ENCODE measurements around the gene LAD1.

Gene LAD1

GRCh38 chr1:201355471-201355870 lies 43.7 kb downstream of the LAD1 start:
- no peak for DNase-seq (ENCODE audit: low read depth)
- no peak overlapping the region for H3K4me3 ChIP-seq (ENCODE audit: low read depth, low read length)

DNA sequence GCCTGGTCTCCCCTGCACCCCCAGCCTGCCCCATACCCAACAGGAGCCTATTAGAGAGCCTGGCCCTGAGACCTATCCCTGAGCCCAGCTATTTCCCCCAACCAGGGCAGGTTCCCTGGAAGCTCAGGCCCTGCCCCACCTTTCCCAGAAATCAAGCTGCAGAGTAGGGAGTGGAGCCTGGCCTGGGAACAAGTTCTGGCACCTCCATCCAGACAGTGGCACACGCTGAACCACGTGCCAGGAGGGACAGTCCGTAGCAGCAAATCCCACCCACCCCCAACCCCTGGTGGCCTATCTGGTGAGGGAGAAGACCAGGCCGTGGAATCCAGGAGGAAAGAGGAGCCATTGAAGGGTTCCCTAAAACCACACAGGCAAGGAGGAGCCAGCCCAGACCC lies 44.2 kb downstream of the LAD1 start:
- no peak for DNase-seq (ENCODE audit: low read depth)
- H3K4me3 ChIP-seq (ENCODE audit: low read depth, low read length): no peak overlapping the region

DNA sequence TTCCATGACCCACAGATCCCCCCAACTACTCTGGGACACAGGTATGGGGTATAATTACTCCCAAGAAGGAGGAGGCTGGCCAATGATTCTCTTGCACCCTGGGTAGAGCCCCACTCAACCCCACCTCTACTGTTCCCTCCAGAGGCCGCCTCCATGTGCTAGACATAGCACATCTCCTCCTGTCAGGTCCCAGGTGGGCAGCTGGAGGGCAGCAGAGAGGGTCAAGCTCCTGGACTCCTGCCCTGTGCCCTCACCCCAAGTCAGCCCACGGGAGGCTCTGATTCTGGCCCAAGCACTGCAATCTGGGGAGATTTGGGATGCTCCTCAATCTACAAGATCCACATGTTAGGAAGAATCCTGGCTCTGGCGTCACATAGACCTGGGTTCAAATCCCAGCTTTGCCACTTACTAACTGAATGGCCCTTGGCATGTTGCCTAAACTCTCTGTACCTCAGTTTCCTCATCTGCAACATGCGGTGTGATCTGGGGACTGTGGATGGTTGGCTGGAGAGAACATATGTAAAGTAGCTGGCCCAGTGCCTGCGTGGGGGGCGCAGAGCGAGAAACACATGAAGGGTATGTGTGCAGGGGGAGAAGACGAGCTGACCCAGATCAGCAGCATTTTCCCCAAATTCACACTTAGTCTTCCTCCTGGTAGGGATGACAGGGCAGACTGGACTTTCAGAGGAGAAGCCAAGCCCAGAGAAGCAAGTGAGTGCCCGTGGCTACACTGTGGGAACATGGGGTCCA lies 44.8 kb downstream of the LAD1 start:
- DNase-seq (ENCODE audit: low read depth): no peak
- H3K4me3 ChIP-seq (ENCODE audit: low read depth, low read length): no peak overlapping the region

GRCh38 chr1:201353186-201353940 lies 45.8 kb downstream of the LAD1 start:
- no peak for DNase-seq (ENCODE audit: low read depth)
- H3K4me3 ChIP-seq (ENCODE audit: low read depth, low read length): no peak overlapping the region

DNA sequence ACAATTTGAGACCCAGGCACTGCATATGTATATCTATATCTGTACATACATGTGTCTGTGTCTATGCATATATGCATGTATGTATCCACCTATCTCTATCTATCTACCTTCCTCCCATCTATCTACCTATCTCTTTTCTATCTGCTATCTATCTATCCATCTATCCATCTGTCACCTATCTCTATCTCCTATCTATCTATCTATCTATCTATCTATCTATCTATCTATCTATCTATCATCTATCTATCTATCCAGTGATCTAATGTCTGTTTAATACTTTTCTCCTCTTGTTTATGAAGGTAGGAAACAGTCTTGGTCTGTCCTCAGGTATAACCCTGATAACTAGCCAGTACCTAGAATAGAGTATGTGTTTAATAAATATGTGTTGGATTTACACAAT lies 47.5 kb downstream of the LAD1 start:
- no peak for DNase-seq (ENCODE audit: low read depth)
- H3K4me3 ChIP-seq (ENCODE audit: low read depth, low read length): no peak overlapping the region

DNA sequence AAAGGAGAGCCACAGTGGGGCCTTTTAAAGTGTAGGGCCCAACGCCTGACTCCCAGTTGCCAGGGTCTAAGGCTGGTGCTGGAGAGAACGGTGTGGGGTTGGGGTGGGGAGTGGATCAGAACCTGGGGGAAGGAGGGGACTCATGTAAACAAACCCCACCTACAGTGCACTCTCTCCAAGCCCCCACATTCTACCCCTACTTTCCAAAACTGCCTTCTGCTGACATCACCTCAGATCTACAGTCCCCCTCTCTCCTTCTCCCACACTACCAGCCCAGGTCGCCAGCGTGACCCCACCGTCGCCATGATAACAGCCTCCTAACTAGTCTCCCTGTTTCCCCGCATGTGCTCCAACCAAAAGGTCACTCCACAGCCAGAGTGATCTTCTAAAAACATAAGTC lies 48.2 kb downstream of the LAD1 start:
- H3K4me3 ChIP-seq (ENCODE audit: low read depth, low read length): no peak overlapping the region
- no peak for DNase-seq (ENCODE audit: low read depth)

- H3K4me3 ChIP-seq (ENCODE audit: low read depth, low read length): no peak overlapping the region
- no peak for DNase-seq (ENCODE audit: low read depth)
Observed at GRCh38 chr1:201350361-201350725, 48.8 kb downstream of the LAD1 start.

DNA sequence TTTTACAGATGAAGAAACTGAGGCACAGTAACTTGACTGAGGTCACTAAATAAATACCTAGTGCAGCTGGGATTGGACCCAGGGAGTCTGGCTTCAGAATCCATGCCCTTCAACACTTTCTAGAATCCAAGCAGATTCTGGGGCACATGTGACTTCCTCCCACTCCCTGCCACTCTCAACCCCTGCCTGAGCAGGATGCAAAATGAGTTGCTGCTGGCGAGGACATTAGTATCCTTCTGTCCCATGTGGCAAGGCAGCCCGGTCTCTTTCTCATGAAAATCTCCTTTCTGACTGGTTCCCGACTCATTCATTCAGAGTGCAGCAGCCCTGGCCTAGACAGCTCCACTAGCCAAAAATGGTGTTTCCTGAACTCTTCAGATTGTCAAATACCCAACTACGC lies 50.0 kb downstream of the LAD1 start:
- DNase-seq (ENCODE audit: low read depth): no peak
- H3K4me3 ChIP-seq (ENCODE audit: low read depth, low read length): no peak overlapping the region

DNA sequence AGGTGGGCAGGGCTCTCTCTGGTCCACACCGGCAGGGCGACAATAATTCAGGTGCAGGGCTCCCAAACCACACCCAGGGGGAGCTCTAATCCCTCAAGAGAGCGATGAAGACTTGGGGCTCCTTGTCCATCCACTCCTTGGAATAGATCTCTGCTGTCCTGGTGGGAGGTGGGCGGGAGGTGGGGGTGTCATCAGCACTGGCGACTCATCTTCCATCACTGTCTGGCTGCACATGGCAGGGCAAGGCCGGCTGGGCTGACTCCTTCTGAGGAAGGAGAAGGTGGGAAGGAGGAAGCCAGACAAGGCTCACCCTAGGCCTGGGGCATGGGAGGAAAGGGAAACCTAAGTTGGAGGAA lies 50.9 kb downstream of the LAD1 start:
- H3K4me3 ChIP-seq (ENCODE audit: low read depth, low read length): no peak overlapping the region
- peak; percentile 21 for DNase-seq (ENCODE audit: low read depth)

GRCh38 chr1:201347498-201348210 lies 51.5 kb downstream of the LAD1 start:
- H3K4me3 ChIP-seq (ENCODE audit: low read depth, low read length): no peak overlapping the region
- no peak for DNase-seq (ENCODE audit: low read depth)

GRCh38 chr1:201346987-201347386 lies 52.1 kb downstream of the LAD1 start:
- DNase-seq (ENCODE audit: low read depth): no peak

DNA sequence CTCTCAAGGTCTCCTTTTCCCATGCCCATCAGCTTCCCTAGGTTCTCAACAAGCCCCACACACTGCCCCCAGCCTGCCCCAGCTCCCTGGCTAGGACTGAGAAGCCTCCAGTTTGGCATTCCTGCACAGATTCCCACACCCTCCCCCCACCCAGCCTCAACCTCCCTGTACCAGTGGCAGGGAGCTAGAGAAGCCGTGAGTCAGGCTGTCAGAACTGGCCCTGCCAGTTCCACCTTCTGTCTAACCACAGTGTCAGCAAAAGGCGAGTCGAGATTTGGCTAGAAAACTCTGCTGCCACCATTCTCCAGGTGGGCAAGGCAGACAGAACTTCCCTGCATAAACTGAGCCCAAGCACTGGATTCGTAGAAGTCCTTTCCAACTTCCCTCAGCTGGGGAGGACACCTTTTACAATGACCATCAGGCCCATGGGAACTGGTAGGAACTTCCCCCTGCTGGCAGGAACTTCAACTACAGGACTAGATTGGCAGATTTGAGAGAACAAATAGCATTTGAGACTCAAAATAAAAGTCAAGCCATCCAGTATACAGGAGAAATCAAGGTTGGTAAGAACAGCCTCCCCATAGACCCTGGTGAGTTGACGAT lies 52.7 kb downstream of the LAD1 start:
- DNase-seq (ENCODE audit: low read depth): peak; percentile 5
- H3K4me3 ChIP-seq (ENCODE audit: low read depth, low read length): no peak overlapping the region

More at GRCh38 chr1:201346987-201347386, 52.1 kb downstream of the LAD1 start:
- no peak overlapping the region for H3K4me3 ChIP-seq (ENCODE audit: low read depth, low read length)

DNA sequence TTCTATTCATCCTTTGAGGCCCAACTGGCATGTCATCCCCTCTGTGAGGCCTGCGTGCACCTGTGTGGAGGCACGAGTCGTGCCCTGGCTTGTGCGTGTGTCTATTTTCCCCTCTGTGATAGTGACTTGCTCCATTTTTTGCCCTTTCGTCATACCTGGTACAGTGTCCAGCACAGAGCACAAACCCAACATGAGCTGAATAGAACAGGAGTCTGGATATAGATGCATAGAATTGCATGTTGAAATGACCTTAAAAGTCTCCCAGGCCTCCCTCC lies 54.1 kb downstream of the LAD1 start:
- no peak for DNase-seq (ENCODE audit: low read depth)
- H3K4me3 ChIP-seq (ENCODE audit: low read depth, low read length): no peak overlapping the region

- H3K4me3 ChIP-seq (ENCODE audit: low read depth, low read length): no peak overlapping the region
- no peak for DNase-seq (ENCODE audit: low read depth)
Observed at GRCh38 chr1:201344206-201345080, 54.7 kb downstream of the LAD1 start.

- no peak overlapping the region for H3K4me3 ChIP-seq (ENCODE audit: low read depth, low read length)
- no peak for DNase-seq (ENCODE audit: low read depth)
Observed at GRCh38 chr1:201341377-201341776, 57.7 kb downstream of the LAD1 start.

DNA sequence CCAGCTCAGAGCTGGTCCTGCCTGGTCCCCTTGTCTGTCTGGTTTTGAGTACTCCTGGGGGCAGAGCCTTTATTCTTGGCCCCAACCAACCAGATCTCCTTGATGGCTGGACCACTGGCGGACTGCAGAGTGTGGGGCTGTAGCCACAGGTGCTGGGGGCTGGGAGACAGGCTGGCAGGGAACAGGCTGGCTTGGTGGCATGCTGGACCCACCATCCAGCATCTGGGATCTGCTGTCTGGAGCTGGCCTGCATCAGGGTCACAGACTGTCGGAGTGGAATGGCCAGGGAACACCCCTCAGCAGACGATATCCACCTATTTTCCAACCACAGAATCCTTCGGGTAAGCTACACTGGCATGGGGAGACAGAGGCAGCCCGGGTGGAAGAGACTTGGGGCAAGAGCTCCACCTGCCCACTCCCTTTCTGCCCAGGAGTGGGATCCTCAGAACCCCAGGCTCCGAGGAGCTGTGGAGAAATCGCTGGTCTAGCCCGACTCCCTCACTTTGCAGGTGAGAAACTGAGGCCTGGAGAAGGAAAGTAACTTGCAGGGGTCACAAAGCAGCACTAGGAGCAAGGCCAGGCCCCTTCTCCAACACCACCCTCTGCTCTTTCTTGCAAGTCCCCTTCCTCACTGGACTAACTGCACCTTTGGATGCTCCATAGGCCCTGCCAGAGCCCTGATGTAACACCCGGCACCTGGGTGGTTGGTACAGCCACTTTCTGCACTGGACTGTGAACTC lies 62.2 kb downstream of the LAD1 start:
- H3K4me3 ChIP-seq (ENCODE audit: low read depth, low read length): no peak overlapping the region
- DNase-seq (ENCODE audit: low read depth): no peak

DNA sequence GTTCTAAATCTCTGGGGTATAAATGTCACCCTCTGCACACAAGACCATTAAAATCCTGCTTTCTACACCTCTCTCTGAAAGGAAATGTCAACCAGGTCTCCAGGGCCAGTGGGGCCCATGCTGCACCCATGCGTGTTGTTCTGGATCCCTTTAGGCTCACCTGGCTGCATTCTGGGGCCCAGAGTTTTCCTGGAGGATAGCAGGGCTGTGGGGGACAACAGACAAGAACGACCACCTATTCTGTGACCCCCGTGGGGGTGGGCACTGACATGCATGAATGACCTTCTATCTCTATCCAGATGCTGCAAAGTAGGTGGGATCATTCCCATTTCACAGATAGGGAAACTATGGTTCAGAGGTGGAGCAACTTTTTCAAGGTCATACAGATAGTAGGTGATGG lies 63.2 kb downstream of the LAD1 start:
- no peak for DNase-seq (ENCODE audit: low read depth)
- no peak overlapping the region for H3K4me3 ChIP-seq (ENCODE audit: low read depth, low read length)

GRCh38 chr1:201335174-201335870 lies 63.8 kb downstream of the LAD1 start:
- H3K4me3 ChIP-seq (ENCODE audit: low read depth, low read length): no peak overlapping the region
- DNase-seq (ENCODE audit: low read depth): no peak
